Endothelial cell of umbilical vein (primary cell): ENCODE results near the gene FCRL2. TPM values are rescaled to one million over a fixed set of nuclear protein-coding genes. Genes with fewer than 3 reads are reported as not detected.

Source experiments
- BruUV-seq: library from RNA; stranded (reverse); fragments of 400-500 nt; replicated peaks from 2 replicates; lab custom pipeline; 2021; lab: Mats Ljungman, UMichigan
- CTCF ChIA-PET: fragments of 300-600, 350-600 bp; sonication (Branson Sonifier 250); formaldehyde crosslinking; loops from one replicate; lab custom pipeline; 2021; ENCODE audit warnings: antibody characterized with exemption, inconsistent platforms; lab: Charles Lee
- POLR2A ChIA-PET: fragments of 300-600, 350-600 bp; sonication (Branson Sonifier 250); formaldehyde crosslinking; loops from one replicate; lab custom pipeline; 2021; ENCODE audit warnings: antibody characterized with exemption, inconsistent platforms; lab: Charles Lee
- DNase-seq: peaks from one replicate; pipeline ENCODE4 v3.0.0-alpha.2; 2011; ENCODE audit warnings: low read depth, low spot score
- FAIRE-seq: peaks from 2 replicates; lab custom pipeline; 2011; peaks lifted over from hg19 to GRCh38; lab: Jason Lieb, UNC
- H2AFZ ChIP-seq: 2 replicates; pipeline ENCODE4 v1.6.0; 2012; ENCODE audit warnings: low read depth, low read length, control low read depth, inconsistent platforms
- H3K27ac ChIP-seq: 2 replicates; pipeline ENCODE4 v1.5.1; 2011; ENCODE audit warnings: low read depth, mild to moderate bottlenecking, control low read depth, low read length, moderate library complexity; ENCODE audit not compliant: insufficient read depth
- H3K27me3 ChIP-seq, 2 experiments: 2 replicates each; pipeline versions ENCODE4 v1.6.0 to v1.6.1; 2011; ENCODE audit warnings: low read length in 2 of 2, mixed read lengths in 1 of 2; ENCODE audit not compliant: control insufficient read depth in 2 of 2, insufficient read depth in 2 of 2
- H3K36me3 ChIP-seq, 2 experiments: 2 replicates in 1 of 2; 3 replicates in 1 of 2; pipeline ENCODE4 v1.5.1; 2011; ENCODE audit warnings: low read length in 2 of 2, mild to moderate bottlenecking in 1 of 2, moderate library complexity in 1 of 2; ENCODE audit not compliant: control insufficient read depth in 2 of 2, insufficient read depth in 2 of 2; ENCODE audit errors: extremely low read depth in 1 of 2
- H3K4me1 ChIP-seq: 3 replicates; pipeline ENCODE4 v1.5.1; 2011; ENCODE audit warnings: mild to moderate bottlenecking, low read length; ENCODE audit not compliant: control insufficient read depth, insufficient read depth; ENCODE audit errors: extremely low read depth
- H3K4me2 ChIP-seq: 2 replicates; pipeline ENCODE4 v1.6.1; 2011; ENCODE audit warnings: low read length, control low read depth, mixed read lengths; ENCODE audit not compliant: insufficient read depth
- H3K4me3 ChIP-seq, 3 experiments: fragments of 200-600 bp in 1 of 3; sonication (generic), shearing (Covaris generic) in 1 of 3; replicated peaks in 1 of 3; 2 replicates each; pipeline ENCODE4 v1.5.1; 2011 to 2016; ENCODE audit warnings: control low read depth in 3 of 3, low read length in 3 of 3, mild to moderate bottlenecking in 2 of 3, inconsistent platforms in 1 of 3, low read depth in 1 of 3, moderate library complexity in 1 of 3; ENCODE audit not compliant: insufficient read depth in 1 of 3
- H3K79me2 ChIP-seq: 2 replicates; pipeline ENCODE4 v1.6.0; 2012; ENCODE audit warnings: low read length, inconsistent platforms; ENCODE audit not compliant: control insufficient read depth, insufficient read depth
- H3K9ac ChIP-seq: replicated peaks from 2 replicates; pipeline ENCODE3; 2011; ENCODE audit warnings: low read length, control low read depth; ENCODE audit not compliant: insufficient read depth; ENCODE audit errors: extremely low read depth
- H3K9me1 ChIP-seq: replicated peaks from 3 replicates; pipeline ENCODE4 v1.6.0; 2011; ENCODE audit warnings: mild to moderate bottlenecking, low read length; ENCODE audit not compliant: control insufficient read depth, insufficient read depth; ENCODE audit errors: extremely low read depth
- H3K9me3 ChIP-seq: replicated peaks from 2 replicates; pipeline ENCODE4 v1.5.1; 2012; ENCODE audit warnings: low read length, inconsistent platforms; ENCODE audit not compliant: control insufficient read depth, insufficient read depth
- H4K20me1 ChIP-seq: replicated peaks from 2 replicates; pipeline ENCODE3; 2011; ENCODE audit warnings: mild to moderate bottlenecking, low read length; ENCODE audit not compliant: control insufficient read depth, insufficient read depth; ENCODE audit errors: extremely low read depth
- EZH2 ChIP-seq: IDR thresholded peaks from 2 replicates; pipeline ENCODE4 v1.6.1; 2012; ENCODE audit warnings: borderline replicate concordance, low read depth, mild to moderate bottlenecking, moderate library complexity, low read length, inconsistent platforms; ENCODE audit not compliant: severe bottlenecking
- FOS ChIP-seq: IDR thresholded peaks from 2 replicates; pipeline ENCODE4 v1.6.1; 2011; ENCODE audit warnings: mild to moderate bottlenecking, low read length, moderate library complexity, borderline replicate concordance; ENCODE audit not compliant: insufficient read depth
- GATA2 ChIP-seq: IDR thresholded peaks from 2 replicates; pipeline ENCODE4 v1.7.0; 2011; ENCODE audit warnings: low read depth, mild to moderate bottlenecking, moderate library complexity, mixed read lengths, low read length; ENCODE audit not compliant: insufficient read length, insufficient read depth
- JUN ChIP-seq: IDR thresholded peaks from 2 replicates; pipeline ENCODE4 v1.6.1; 2011; ENCODE audit warnings: borderline replicate concordance, low read depth; ENCODE audit not compliant: insufficient read length, insufficient read depth
- MYC ChIP-seq: IDR thresholded peaks from one replicate; pipeline ENCODE4 v1.6.1; 2011; ENCODE audit warnings: mild to moderate bottlenecking, low read depth, low read length
- POLR2A ChIP-seq: IDR thresholded peaks from 2 replicates; pipeline ENCODE4 v1.6.1; 2012; ENCODE audit warnings: low read depth, mild to moderate bottlenecking, control low read depth, low read length
- POLR2AphosphoS5 ChIP-seq: IDR thresholded peaks from 2 replicates; pipeline ENCODE4 v1.6.1; 2012; ENCODE audit warnings: low read depth, mild to moderate bottlenecking, control low read depth, low read length, moderate library complexity; ENCODE audit not compliant: insufficient read depth
- dilution Hi-C: fragments of 300-500 bp; cut with MboI; formaldehyde crosslinking; loops from one replicate; pipeline ENCODE4 v1.15.0; 2019; ENCODE audit warnings: low sequenced_read_pairs; ENCODE audit not compliant: extremely low pct_ligation_motif_present
- intact Hi-C: fragments of 100-400 bp; cut with micrococcal nuclease; formaldehyde crosslinking; loops from one replicate; pipeline ENCODE4 v1.10.0; 2022
- polyA plus RNA-seq, 4 experiments: library from polyadenylated mRNA; depleted of rRNA in 3 of 4; stranded (reverse) in 3 of 4; unstranded in 1 of 4; fragments of >200 nt; gene quantifications; 2 replicates each; pipeline versions ENCODE4 v1.2.1 to v1.2.3, GENCODE V29; 2011 to 2012; ENCODE audit warnings: missing spikeins in 1 of 4
- total RNA-seq: library from RNA; stranded (reverse); gene quantifications from 2 replicates; pipeline ENCODE4 v1.2.3, GENCODE V29; 2021
- TF ChIP-seq, protein P1 (sequence below): IDR thresholded peaks from 2 replicates; pipeline ENCODE4 v1.6.1; 2011; ENCODE audit not compliant: insufficient read depth, insufficient read length
- TF ChIP-seq, protein P2 (sequence below), 2 donors: IDR thresholded peaks; 1 replicate in 1 of 2; 2 replicates in 1 of 2; pipeline ENCODE4 v1.5.1; 2011; ENCODE audit warnings: low read length in 2 of 2, mild to moderate bottlenecking in 2 of 2, moderate library complexity in 2 of 2, control low read depth in 1 of 2, inconsistent platforms in 1 of 2, low read depth in 1 of 2; ENCODE audit not compliant: insufficient read depth in 1 of 2; ENCODE audit errors: extremely low read depth in 1 of 2

The FCRL2 gene
- total and polyA plus RNA-seq, 2 donors (not counting 3 experiments of a cell fraction or from before 2014, with no cell fraction given) = not detected

DNA sequence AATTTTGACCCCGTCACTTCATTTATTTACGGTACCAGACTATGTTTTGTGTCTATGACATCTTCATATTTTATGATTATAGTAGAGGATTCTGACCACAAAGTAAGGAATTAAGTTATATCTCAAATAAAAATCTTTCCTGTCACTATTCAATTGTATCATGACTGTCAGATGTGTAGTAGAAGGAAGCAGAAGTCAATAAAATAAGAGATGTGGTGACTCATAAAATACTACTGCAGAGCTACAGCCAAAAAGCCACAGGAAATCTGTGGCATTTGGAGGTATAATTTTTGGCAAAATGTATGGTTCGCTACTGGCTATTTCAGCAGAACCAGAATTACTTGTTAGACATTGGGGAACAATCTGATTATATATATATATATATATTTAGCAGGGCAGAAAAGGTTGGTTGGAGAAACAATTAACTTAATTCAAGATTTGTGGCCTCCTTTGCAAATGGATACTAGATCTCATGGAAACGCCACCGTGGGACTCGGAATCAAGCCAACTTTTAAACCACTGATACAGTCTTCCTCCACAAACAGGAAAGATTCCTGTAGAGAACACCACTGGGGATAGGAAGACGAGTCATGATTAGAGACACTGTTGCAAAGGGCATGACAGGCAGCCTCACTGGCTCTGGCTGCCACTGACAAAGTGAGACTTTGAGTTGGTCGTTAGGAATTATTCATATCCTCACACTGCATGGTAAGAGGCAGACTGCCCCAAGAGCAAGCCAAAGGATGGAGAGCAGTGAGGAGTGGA is 5.1 kb downstream of the FCRL2 start:
- FAIRE-seq (no peak), DNase-seq (no peak)
- ChIA-PET CTCF (no interaction called here), POLR2A (no interaction called here)
- BruUV-seq = no TSS peak
- no peaks in the 10 kb centered on the region for H3K36me3 ChIP-seq
- no peaks in the 10 kb centered on the region for H3K79me2 ChIP-seq
- H2AFZ ChIP-seq = no peak overlapping the region
- dilution Hi-C loops (no loop called here), intact Hi-C loops (loop anchor here (2.0 kb wide), 1 partner anchor 353 kb away; no protein-coding TSS in a partner anchor)
- H3K9ac ChIP-seq = no peak overlapping the region
- H3K27ac ChIP-seq = no peak overlapping the region
- H3K9me3 ChIP-seq = no peaks in the 10 kb centered on the region
- H4K20me1 ChIP-seq = no peaks in the 10 kb centered on the region
- no peaks in the 10 kb centered on the region for H3K4me1 ChIP-seq
- TF ChIP-seq JUN = no peak
- TF ChIP-seq, protein P1, sequence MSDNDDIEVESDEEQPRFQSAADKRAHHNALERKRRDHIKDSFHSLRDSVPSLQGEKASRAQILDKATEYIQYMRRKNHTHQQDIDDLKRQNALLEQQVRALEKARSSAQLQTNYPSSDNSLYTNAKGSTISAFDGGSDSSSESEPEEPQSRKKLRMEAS = no peak
- TF ChIP-seq POLR2AphosphoS5 = no peak
- no peak for TF ChIP-seq MYC
- no peak for TF ChIP-seq FOS
- TF ChIP-seq EZH2 = no peak
- TF ChIP-seq, protein P2, sequence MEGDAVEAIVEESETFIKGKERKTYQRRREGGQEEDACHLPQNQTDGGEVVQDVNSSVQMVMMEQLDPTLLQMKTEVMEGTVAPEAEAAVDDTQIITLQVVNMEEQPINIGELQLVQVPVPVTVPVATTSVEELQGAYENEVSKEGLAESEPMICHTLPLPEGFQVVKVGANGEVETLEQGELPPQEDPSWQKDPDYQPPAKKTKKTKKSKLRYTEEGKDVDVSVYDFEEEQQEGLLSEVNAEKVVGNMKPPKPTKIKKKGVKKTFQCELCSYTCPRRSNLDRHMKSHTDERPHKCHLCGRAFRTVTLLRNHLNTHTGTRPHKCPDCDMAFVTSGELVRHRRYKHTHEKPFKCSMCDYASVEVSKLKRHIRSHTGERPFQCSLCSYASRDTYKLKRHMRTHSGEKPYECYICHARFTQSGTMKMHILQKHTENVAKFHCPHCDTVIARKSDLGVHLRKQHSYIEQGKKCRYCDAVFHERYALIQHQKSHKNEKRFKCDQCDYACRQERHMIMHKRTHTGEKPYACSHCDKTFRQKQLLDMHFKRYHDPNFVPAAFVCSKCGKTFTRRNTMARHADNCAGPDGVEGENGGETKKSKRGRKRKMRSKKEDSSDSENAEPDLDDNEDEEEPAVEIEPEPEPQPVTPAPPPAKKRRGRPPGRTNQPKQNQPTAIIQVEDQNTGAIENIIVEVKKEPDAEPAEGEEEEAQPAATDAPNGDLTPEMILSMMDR (IDR thresholded peaks at IDR 0.05; ENCODE audit: extremely low read depth in 1 of 2, insufficient read depth in 1 of 2, low read depth in 1 of 2, low read length in 2 of 2) = no peak
- TF ChIP-seq GATA2 = no peak
- TF ChIP-seq POLR2A = no peak
- H3K9me1 ChIP-seq = no peaks in the 10 kb centered on the region
- no peak overlapping the region for H3K4me2 ChIP-seq
- no peaks in the 10 kb centered on the region for H3K27me3 ChIP-seq
- H3K4me3 ChIP-seq = no peak overlapping the region
